Limb (tissue), 2 donors: ENCODE measurements around the gene FBP2.

ENCODE experiments used
- DNase-seq, 2 donors: peaks; one replicate each; pipeline ENCODE4 v3.0.0-alpha.2; 2016; ENCODE audit errors: extremely low spot score in 2 of 2

FBP2 gene

DNA sequence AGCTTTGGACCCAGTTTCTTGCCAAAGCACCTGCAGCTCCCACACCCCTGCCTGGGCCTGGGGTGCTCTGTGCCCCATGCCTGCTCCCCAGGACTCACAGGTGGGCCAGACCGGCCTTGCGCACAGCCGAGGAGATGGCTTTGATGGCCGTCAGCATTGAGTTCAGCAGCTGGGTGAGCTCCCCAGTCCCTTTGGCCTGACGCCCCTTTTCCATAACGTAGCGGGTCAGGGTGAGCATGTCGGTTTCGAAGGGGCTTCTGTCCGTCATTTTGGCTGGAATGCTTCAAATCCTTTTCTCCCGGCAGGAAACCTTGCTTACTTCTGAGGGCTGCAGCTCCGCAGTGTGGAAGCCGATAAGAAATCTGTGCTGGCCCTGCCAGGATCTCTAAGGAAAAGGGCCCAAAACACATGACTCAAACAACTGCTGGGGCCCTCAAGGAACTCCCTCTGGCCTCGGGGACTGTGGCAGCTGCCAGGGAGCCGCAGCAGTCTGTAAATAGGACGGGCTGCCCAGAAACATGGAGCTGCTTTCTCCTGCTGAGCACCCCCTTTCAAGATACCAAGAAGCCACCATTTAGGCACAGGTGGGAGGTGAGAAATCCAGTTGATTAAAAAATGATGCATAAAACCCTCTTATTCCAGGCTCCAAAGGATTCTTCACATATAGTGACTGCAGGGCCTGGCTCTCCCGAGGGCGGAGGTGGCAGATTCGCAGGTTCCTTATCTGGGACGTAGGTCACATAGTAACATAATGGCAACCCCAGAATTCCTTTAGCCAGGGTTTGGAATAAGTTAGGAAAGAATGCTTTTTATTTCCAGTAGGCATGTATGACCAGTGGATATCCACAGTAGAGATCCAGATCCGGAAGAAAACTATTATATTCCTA is at the start of gene FBP2:
TSS of gene FBP2 (minus strand) at position 366 of the 887 bp plus-strand sequence. CDS start at position 268, 98 bp downstream.
- no peak for DNase-seq

DNA sequence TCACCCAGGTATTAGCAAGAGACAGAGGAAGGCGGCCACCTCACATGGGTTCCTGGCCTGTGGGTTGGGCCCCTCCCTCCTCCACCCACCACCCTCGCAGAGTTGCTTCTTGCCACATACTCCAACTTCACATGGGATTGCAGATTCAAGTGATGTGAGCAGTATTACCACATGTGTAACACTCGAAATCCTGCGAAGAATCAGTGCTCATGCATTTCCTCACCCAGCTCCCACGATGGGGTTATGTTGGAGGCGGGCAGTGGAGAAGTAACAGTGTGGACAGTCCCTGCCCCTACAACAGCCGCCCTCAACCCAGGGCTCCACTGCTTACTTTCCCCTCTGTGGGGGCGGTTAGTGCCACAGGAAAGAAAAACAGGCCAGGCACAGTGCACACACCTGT is 49.6 kb upstream of the FBP2 start:
- no peak for DNase-seq

DNA sequence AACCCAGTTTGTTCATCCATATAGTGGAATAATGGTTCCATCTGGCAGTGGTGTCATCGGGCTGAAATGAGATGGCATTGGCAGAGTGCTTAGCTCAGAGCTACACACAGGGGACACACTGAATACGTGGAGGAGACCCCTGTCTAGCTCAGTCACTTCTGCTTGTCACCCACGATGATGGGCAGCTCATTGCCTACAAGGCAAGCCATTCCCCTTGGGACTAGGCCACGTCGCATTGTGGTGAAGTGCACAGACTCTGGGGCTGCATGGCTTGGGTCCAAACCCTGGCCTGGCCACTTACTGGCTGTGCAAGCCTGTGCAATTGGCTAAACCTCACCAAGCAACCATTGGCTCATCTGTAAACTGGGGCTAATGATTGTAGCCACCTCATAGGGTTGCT is 48.9 kb upstream of the FBP2 start:
- DNase-seq = no peak

DNA sequence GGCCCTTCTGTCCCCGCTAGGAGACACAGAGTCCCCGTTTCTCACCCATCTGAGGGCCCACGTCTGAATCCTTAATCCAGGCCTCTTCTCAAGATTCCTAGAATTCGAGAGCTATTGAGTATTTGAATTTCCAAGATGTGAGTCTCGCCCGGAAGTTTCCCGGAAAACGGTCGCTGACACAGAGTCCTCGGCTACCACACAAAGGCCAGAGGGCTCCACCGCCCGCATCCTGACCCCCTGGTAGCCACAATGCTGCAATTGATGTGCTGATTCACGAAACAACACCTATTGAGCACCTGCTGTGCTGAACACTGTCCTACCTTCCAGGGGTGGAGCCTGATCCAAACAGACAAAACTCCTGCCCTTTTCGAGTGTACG is 46.4 kb upstream of the FBP2 start:
- DNase-seq = no peak

DNA sequence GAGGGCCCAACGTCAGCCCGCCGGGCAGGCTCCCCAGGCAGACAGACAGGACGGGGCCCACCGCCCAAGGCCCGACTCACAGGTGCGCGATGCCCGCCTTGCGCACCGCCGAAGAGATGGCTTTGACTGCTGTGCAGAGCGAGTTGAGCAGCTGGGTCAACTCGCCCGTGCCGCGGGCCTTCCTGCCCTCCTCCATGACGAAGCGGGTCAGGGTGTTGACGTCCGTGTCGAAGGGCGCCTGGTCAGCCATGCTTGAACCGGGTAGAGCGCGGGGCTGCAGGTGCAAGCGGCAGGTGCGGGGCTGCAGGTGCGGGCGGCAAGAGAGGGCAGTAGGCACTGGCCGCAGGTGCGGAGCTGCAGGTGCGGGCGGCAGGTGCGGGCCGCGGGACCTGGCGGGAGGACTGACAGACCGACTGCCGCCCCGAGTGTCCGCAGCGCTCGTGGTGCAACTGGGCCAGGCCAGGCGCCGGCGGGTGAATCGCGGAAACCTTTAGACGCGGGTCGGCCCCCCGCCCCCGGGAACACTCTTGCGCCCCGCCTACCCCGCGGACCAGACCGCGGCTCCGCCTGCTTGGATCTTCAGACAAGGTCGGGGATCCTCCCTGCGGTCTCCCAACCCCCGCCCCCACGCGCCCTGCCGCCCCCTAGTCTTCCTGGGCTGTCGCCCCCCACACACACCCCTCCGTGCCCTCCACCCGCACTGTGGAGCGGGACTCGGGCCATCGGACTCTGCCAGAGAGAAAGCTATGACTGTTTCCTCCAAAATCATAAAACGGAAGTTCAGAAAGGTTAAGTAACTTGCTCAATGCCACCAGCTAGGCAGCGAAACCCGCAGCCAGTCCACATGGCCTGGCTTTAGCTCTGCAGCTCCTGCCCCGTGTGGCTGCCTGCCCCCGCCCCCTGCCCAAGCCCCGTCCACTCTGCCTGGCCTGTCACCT is 45.7 kb upstream of the FBP2 start, which contains the start of gene FBP1:
TSS of gene FBP1 (minus strand) at position 458 of the 938 bp plus-strand sequence. CDS start at position 250, 208 bp downstream.
- peak in 1 of 2 donors; percentile 50 for DNase-seq

DNA sequence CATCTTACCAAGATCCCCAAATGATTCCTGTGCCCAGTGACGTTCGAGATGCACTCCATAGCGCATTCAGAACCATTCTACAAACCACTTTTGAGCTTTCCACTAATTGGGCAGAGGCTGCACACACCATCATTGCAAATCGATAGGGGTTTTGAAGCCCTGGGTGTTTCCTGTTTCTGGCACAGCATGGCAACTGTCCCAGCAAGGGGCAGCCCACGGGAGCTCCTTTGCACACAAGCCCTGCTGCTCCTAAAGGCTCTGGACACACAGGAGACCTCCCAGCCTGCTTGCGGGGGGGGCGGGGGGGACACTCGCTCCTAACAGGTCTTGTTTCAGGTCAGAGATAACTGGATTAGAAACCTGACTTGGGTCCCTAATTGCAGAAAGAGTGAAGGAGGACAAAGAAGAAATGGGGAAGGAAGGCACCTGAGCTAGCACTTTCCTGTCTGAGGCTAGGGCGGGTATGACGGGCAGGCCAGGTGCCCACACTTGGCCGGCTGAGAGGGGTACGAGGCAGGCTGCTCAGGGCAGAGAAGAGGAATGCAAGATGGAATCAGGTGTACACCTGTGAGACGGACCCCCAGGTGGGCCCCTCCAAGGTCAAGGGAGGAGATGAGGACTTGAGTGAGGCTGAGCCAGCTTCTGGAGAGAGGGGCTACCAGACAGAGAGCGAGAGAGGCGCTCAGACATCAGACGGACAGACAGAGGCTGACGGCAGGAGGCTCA is 44.9 kb upstream of the FBP2 start:
- DNase-seq = no peak

DNA sequence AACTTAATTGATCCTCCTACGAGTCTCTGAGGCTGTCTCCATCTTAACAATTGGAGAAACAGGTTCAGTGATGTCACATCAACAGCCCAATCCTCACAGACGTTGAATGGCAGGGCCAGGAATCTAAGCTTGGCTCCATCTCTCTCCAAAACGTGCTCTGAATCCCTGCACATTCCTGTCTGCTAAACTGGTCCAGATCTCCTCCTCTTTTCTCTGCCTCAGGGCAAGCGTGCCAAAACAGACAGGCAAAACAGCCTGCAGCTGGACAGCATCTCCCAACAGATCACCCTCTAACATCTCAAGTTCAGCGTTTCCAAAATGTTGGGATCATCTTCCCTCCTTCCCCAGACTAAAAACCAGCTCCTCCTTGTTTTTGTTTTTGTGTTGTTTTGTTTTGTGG is 39.1 kb upstream of the FBP2 start:
- DNase-seq = no peak

DNA sequence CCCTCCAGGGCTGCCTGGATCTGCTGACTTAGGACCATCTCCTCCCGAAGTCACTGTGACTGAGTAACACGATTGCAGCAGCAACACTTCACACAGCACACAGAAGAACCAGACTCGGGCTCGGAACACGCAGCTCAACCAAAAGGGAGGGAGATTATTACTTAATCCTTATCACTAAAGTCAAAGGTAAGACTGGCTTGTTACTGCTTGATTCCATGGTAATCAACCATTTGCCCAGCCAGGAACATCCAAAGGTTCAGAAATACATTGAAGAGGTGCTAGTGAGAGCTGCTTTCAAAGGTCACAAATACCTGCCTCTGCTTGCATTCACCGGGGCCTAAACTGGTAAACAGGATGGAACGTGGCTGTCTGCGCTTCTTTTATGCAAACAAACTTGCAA is 38.0 kb upstream of the FBP2 start:
- no peak for DNase-seq

DNA sequence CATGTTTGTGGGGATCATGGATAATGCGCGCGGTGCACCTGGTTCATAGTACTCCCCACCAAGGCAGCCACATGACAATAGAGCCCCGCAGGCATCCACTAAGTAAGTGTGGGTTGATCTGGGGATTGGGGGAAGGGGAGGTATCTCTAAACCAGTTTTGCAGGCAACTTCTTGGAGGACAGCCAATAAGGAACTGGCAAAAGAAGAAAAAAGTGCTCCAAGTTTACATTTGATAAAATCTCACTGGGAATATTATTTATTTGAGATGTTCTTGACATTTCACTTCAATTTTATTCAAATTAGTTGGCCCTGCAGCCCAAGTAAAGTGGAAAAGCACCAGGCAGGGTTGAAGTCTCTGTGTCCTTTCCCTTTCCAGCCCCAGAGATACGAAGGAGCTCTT is 37.2 kb upstream of the FBP2 start:
- no peak for DNase-seq

DNA sequence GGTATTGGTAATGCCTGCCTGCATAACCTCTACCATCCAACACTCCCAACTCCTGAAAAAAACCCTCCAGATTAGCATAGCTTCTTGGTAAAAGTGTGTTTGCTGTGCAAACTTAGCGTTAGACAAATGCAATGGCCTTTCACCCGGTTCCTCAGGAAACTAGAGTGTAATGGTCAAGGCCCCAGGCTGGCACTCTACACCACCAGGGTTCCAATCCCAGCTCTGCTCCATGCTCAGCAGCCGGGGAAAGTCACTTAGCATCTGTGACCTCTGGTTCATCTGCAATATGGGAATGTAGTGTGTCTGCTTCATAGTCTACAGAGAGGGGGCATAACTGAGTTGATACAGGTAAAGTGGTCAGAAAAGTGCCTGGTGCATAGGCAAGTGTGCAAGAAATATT is 36.7 kb upstream of the FBP2 start:
- DNase-seq = no peak

DNA sequence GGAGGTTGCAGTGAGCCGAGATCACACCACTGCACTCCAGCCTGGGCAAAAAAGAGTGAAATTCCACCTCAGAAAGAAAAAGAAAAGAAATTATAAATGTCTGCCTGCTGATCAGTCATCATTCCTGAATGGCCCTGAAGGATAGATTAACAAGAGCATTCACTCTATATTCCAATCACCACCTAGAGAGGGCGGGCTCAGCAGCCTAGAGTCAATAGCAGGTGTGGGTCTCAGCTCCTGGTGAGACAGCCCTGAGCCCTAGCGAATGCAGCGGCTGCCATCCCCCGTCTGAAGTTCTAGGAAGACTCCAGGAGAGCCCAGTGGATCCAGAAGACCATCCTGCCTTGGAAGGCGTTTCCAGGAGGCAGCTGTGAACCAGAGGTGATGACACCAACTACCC is 33.7 kb upstream of the FBP2 start:
- DNase-seq = no peak

DNA sequence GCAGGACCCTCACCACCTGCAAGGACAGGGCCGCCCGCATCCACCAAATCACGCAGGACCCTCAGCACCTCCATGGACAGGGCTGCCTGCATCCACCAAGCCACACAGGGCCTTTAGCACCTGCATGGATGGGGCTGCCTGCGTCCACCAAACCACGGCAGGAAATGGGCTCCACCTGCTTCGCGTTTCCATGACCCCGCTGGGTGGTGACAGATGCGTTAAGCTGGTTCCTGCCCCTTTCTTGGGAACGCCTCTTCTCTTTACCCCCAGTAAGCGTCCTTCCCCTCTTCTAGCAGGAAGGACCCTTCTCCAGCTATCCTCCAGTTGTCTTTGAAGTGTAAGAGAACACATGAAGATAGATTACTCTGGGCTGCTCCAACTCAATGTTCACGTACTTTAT is 32.2 kb upstream of the FBP2 start:
- DNase-seq = no peak

DNA sequence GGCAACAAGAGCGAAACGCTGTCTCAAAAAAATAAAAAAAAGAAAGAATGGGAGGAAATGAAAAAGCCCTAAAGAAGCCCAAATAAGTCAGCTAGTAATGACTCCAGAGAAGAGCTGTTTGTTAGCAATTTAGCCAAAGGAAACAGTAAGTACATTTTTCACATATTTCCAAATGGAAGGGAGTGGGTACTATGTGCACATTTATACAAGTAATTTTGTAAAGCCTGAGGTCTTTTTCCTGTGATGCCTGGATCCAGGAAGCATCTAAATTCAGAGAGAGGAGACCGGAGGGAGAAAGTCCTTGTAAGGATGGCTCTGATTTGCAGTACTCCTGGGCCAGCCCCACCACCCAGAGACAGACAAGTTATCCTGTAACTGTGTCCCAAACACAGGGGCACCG is 31.0 kb upstream of the FBP2 start:
- no peak for DNase-seq

DNA sequence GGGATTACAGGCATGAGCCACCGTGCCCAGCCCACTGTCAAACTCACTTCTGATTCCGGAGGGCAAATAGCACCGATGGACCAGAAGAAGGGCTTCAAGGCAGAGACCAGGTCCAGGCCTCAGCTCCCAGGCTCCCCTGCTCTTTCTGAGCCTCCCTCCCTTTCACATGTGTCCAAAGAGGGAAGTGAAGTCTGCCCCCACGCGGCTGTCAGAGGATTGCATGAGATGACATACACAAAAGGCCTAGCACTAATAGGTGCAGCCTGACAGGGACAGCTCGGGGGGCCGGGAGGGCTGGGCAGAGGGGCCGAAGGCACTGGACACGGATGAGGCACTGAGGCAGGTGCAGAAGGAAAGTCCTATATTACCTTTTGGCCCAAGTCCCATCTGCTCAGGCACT is 29.6 kb upstream of the FBP2 start:
- peak in 1 of 2 donors; percentile 53 for DNase-seq

DNA sequence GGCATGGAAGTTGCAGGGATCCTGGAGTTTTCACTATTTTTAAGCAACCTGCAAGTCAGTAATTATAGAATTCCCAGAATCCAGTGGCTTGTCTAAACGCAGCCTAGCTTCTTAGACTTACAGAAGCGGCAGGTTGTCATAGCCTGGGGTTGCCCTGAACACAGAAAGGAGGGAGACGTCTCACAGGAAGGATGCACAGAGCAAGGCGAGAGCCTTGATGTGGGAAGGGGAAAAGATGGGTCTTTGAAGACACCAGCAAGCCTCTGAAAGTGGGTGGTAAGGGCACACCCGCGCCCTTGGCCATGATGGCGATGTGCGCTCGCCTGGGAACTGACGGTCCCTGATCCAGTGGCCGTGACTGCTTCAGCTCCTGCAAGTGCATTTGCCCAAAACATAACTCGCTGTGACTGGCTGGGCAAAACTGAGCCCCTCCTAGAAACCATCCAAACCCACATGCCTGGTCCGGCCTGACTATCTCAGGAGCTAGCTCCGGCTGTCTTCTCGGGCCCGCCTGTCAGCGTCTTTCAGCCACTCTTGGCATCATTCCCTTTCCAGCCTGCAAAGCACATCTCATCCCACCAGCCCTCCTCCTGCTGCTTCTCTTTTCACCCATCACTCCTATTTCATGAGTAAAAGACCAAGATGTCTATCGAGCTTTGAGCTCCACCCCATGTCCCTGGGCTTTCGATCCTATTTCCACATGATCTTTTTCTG is 28.6 kb upstream of the FBP2 start:
- DNase-seq = no peak

DNA sequence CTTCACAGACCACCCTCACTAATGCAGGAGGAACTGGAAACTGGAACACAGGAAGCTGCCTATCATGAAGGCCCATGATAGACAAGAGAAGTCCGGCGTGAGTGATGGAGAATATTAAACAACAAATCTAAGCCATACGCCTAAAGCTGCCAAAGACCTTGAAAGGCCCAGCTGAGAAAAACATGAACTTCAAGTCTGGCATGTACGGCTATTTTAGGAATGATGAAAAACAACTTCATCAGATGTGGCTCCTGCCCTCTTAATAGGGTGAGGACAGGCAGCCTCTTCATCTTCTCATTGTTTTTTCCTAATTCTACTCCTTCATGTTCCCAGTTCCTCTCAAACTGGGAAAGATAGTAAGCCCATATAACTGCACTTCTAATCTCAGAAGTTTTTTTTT is 25.4 kb upstream of the FBP2 start:
- no peak for DNase-seq

DNA sequence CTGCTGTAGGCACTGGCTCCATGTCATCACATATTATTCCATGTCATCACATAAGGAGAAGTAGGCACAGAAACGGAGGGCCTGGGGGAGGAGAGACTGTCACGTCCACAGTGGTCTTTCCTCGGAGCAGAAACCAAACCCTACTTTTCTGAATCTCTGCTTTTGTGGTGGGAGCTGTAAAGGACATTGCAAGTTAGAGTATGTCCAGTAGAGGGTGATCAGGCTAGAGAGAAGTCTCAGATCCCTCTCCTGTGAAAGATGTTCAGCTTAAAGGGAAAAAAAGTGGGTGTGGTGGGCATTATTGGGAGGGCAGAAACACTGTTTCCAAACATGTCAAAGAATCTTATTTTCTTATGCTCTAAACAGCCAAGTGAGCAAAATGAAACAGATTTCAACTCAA is 19.4 kb upstream of the FBP2 start:
- no peak for DNase-seq

DNA sequence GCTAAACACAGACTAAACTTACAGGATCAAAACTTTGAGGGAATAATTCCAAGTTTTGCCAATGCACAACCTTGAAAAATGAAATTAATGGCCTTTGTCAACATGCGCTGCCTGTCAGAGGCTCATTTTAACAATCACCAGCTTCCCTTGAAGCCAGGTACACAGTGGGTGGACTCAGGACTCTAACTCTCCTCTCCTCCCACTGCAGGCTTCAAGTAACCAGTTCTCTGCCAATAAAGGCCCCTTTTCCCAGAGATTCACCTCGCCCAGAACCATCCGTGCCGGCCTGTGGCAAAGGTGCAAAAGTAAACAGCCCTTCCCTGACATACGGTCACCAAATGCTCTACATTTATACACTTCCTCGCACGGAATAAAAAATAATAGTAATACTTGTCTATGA is 18.4 kb upstream of the FBP2 start:
- DNase-seq = no peak

DNA sequence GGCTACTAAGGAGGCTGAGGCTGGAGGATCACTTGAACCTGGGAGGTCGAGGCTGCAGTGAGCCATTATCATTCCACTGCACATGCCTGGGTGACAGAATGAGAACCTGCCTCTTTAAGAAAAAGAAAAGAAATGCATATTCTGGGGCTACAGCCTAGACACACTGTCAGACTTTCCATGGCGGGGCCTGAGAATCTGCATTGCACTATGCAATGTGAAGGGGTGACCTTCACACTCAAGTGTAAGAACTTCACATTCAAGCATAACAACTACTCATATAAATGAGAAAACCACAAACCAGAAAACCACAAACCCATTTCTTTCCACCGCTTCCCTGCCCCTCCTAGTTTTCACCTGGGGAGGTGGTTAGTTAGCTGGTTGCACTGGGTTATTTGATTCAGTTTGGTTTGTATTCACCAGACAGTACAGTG is 18.0 kb upstream of the FBP2 start:
- DNase-seq = no peak

DNA sequence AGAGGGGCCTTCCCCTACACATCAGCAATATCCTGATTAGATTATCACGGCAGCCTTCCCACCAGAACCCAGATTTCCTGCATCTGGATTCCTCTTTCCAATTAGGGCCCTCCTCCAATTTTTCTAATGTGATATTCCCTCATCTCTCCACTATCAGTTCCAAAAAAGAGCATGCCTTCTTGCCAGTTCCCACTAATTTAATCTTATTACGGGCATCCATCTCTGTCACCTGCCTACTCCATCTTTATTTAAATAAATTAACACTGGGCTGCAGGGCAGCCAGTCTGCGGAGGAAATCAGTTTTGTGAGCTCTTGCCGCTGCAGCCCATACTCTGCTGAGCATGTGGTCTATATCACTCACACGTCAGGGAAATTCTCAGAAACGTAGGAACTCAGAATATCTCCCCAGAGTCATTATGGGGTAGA is 16.6 kb upstream of the FBP2 start:
- DNase-seq = peak; percentile 46 to 61

DNA sequence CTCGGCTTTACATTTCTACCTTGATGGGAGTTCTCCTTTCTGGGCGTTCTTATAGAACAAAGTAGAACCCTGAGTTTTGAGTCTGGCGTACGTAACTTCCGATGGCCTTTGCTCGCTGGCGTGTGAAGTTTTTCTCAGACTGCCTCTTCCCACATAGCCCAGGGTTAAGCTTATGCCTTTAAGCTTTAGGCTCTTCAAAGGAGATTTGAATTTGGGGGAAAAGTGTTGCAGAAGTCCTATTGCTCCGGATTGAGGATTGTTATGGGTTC is 13.7 kb upstream of the FBP2 start:
- DNase-seq = no peak
